GM19351 (cell line): ENCODE data around the gene PUM2.
"Not testable (repeated sequence)": the region's sequence is repeated elsewhere in the genome, so short reads cannot be mapped to it uniquely, and the experiment has no call there.

Source experiments
- ATAC-seq: cut with Tn5 transposase; IDR thresholded peaks from one replicate; pipeline ENCODE4 v1.9.1; 2021; ENCODE audit warnings: mild to moderate bottlenecking, moderate library complexity; ENCODE audit not compliant: unreplicated experiment

Gene PUM2

DNA sequence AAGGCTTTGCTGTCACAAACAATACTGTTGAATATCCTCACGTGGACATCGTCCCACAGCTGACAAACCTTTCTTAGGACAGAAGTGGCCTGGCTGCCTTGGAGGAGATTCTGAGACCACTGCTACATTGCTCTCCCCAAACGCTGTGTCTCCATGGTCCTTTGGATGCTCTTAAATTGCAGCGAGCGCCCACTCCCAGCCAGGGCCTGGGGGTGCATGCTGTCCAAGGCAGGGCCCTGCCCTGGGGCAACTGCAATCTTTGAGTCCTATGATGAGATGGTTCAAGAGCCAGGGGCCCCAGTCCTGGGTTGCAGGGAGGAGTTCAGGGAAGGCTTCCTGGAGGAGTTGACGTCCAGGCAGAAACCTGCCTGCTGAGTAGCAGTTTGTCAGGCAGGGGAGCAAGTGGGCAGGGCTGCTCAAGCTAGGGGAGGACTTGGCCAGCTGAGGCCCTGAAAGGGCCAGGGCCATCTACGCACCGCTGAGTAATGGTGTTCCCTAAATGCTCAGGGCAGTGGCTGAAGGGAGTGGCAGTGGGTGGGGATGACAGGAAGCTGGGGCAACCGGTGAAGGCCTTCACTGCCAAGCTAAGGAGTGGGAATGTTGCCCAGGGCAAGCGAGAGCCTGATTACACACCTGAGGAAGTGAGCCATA lies 114.9 kb downstream of the PUM2 start:
- ATAC-seq: no peak

DNA sequence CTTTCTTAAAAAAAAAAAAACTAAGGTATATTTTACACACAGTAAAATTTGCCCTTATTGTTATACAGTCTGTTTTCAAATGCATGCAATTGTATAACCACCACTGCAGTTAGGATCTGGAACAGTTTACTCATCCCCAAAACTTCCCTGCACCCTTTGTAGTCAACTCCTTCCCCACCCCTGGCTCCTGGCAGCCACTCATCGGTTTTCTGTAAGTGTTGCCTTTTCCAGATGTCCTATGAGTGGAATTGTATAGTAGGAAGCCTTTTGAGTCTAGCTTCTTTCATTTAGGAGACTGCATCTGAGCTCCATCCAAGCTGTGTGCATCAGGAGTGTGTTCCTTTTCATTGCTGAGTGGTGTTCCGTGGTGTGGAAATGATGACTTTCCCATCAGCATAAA lies 116.0 kb downstream of the PUM2 start:
- ATAC-seq: not testable (repeated sequence)

DNA sequence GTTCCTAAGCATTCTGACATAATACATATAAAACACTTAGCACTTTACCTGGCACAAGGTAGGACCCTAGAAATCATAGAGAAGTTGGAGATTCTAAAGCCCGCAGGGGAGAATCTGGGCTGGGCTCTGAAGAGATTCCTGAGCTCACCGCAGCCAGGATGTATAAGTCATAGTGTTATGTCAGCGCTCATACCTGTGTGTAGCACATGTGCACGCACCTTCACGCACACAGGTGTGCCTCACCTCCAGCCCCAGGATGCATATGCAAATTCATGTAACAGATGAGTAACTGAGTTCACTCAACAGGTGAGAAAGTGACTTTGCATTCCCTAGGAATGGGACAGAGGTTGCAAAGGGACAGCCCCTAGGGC lies 117.8 kb downstream of the PUM2 start:
- ATAC-seq: no peak

DNA sequence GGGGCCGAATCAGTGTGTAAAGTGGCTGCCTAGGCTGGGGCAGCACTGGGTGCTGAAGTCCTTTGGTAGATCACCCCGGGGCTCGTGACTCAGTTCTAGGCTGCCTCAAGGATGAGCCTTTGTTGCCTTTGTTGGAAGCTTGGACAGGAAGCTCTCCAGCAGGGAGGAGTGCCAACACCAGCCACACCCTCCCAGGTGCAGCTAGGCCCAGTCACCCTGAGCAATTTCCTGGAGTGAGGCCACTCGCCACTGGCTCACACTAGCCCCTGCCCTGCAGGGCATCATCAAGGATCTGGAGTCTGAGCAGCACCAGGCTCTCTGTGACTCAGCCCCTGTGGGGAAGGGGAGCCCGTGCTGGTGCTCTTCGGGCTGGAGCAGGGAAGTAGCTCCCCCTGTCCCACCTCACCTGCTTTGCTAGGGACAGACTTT lies 119.0 kb downstream of the PUM2 start:
- no peak for ATAC-seq

DNA sequence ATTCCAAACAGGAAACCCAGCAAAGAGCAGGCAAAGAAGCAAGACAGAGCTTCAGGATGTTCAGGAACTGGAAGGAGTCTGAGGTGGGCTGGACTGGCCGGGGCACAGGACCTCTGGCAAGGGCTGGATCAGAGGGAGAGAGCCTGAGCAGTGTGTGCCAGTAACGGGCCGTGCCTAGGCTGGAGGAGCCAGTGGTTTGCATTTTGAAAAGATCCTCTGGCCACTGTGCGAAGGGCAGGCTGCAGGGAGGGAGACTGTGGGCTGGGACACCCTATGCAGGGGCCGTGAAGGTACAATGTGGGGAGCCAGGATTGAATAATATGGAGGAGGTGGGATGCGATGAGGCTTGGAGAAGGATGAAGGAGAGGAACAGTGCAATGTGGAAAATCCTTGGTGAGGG lies 119.5 kb downstream of the PUM2 start:
- no peak for ATAC-seq

DNA sequence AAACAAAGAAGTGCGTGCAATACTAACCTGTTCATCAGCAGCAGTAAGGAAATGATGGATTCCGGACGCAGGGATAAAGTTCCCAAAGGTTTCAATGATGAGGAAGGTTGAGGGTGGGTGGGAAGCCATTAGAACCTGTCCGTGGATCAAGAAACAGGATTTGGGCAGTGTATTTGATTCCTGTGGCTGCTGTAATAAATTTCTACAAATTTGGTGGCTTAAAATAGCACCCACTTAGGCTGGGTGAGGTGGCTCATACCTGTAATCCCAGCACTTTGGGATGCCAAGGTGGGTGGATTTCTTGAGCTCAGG lies 120.6 kb downstream of the PUM2 start:
- ATAC-seq: no peak

DNA sequence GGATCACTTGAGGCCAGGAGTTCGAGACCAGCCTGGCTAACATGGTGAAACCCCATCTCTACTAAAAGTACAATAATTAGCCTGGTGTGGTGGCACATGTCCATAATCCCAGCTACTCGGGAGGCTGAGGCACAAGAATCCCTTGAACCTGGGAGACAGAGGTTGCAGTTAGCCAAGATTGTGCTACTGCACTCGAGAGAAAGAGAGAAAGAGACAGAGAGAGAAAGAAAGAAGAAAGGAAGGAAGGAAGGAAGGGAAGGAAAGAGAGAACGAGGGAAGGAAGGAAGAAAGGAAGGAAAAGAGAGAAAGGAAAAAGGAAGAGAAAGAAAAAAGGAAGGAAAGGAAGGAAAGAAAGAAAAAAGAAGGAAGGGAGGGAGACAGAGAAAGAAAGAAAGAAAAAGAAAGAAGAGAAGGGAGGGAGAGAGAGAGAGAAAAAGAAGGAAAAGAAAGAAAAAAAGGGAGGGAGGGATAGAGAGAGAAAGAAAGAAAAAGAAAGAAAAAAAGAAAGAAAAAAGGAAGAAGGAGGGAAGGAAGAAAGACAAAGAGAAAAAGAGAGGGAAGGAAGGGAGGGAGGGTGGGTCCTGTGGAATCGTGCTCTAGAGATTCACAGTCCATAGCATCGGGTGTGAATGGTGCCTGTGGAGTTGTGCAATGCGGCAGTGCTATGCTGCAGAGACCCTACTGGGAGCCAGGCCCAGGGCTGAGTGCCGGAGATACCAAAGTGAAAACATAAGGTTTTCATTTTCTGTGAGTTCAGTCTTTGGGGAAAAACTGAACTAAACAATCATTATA lies 121.1 kb downstream of the PUM2 start:
- ATAC-seq: no peak

DNA sequence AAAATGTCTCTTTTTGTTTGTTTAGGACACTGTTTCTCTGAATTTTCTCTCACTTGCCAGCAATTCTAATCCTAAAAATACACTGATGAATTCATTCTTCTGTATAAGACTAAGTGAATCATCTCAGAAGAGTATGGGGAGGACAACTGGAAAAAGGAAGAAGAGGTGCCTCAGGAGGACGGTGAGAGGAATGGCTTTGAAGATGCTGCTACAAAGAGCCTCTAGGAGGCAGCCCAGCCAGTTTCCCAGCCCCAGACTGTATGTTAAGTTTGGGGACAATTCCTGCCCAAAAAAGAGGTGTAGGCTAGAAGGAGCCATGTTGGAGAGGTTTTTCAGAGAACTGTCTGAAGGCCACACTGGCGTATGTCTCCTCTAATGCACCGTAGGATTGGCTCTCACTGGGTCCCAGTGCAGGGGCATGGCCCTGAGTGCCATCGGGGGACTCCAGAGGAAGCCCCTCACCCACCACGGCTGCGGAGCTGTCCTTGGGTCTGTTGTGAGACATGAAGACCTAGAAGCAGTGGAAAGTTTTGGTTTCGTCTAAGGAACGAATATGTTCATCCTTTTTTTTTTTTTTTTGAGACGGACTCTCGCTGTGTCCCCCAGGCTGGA lies 122.6 kb downstream of the PUM2 start:
- ATAC-seq: no peak

DNA sequence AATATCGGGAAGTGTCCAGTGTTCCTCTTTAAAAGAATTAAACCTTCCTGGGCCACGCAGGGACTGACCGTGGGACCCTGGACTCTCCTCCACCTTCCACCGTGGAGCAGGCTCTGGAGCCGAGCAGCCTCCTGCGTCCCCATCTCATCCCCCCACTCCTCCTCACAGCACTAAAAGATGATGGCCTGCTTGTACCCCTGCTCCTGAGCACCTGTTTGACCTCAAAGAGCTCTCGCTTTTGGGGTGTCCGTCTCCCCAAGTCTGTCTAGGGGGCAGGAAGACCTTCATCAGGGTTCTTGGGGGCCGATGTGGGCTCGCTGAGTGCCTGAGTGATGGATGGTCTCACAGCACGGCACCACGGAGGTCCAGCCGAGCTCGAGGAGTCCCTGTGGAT lies 124.5 kb downstream of the PUM2 start:
- ATAC-seq: no peak

DNA sequence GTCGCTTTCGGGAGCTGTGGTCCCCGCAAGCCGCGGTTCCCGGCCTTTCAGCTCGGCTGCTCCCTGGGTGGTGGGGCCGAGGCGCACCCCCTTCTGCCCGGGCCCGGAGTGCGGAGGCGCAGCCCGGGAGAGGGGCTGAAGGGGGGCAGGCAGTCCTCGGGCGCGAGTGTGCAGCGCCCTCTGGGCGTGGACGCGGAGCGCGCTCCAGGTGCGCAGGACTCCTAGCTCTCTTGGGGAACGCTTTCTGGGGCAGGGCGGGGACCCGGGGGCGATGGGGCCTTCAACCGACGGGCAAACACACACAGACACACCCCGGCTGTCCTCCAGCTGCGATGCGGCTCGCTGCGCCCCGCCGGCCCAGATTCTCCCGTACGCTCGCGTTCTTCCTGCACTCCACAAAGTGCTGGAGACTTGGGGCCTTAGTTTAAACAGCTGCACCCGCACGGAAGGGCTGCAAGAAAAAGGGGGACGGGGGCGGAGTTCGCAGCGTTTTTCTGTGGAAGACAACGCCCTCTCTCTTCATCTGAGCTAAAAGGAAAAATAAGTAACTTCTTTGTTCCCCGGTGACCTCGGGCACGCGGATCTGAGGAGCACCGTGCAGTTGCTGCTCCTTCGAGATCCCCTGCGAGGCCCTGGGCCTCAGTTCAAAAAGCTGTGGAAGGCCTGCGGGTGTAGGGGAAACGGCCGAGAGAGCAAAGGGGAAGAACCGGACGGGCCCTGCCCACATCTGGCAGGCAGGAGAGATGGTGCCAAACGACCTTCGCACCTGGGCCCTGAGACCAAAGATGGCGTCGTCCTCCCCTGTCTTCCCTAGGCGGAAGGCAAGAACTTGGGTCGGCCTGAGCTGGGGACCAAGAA lies 125.1 kb downstream of the PUM2 start:
- ATAC-seq: peak; percentile 66

DNA sequence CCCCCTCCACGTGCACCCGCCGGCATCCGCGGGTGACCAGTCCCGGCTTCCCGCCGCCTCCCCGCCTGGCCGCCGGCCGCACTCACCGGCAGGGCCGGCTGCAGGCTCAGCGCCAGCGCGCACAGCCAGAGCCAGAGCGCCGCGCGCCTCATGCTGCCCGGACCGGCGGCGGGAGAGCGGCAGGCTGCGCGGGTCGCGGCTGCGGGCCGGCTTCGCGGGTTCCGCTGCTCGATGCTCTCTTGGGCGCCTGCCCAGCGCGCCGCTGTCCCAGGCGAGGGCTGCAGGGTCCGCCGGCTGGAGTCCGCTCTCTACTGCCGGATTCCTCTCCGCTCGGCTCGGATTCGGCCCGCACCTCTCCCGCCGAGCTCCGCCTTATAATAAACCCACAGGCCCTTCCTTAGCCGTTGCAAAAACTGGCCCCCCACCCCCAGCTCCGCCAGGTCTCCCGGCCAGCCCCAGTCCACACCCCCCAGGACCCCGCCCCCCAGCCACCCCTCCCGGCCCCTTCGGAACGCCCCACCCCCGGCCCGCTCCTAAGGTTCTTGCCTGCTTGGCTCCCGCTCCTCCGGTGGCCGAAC lies 125.8 kb downstream of the PUM2 start, which contains the start of gene SDC1:
Gene SDC1 (minus strand): TSS at position 415 of the 578 bp plus-strand sequence. CDS start 263 bp downstream, at position 152.
- ATAC-seq: peak; percentile 19

DNA sequence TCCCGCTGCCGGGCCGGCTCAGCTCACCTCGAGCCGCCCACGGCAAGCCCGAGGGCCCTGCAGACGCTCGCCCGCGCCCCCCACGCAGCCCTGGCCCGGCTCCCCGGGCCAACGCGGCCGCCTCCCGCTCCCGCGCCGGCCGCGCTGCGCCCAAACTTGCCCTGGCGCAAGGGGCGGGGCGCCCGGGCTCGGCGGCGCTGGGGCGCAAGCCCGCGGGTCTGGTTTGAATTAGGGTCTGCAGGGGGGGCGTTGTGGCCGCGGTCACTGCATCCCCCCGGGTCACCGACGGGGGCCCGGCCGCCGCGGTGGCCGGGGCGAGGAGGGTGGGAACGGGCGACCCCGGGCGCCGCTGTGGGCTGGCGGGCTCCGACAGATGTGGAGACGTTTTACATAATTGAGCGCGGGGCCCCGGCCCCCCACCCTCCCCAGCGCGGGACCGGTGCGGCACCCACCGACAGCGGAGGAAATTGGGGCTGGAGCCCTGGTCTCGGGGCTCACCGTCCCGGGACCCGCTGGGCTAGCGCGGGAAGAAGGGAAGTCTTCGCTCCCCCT lies 126.4 kb downstream of the PUM2 start:
- ATAC-seq: peak; percentile 28

DNA sequence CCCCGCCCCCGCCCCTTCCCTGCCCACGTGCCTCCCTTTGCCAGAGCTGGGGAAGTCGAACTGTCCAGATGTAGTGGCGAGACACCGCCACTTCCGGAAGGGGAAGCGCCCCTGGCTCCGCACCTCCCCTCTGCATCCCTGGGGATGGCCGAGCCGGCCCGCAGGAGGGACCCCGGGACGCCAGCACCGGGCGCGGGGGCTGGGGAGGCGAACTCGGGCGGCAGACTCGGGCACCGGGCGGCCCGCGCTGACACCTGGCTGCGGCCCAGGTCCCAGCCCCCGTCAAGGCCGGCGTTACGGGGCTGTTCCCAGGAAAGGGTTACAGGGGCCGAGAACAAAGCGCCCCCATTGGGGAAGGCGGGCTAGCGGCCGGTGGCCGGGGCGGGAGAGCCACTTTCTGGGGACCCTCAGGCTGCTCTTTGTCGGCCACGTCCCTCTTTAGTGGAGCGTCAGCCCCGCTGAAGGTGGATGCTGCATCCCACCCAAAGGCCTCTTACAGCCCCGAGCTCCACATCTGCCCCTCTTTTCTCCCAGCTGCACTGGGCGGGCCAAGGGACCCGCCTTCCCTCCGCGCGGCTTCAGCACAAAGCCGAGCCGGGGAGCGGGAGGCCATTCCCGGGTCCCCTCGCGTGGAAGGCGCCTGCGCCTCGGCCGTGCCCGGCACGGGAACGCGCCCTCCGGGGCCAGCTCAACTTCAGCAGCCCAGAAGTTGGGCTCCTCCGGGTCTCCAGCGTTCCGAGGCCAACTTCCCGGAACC lies 127.1 kb downstream of the PUM2 start:
- peak; percentile 22 for ATAC-seq

DNA sequence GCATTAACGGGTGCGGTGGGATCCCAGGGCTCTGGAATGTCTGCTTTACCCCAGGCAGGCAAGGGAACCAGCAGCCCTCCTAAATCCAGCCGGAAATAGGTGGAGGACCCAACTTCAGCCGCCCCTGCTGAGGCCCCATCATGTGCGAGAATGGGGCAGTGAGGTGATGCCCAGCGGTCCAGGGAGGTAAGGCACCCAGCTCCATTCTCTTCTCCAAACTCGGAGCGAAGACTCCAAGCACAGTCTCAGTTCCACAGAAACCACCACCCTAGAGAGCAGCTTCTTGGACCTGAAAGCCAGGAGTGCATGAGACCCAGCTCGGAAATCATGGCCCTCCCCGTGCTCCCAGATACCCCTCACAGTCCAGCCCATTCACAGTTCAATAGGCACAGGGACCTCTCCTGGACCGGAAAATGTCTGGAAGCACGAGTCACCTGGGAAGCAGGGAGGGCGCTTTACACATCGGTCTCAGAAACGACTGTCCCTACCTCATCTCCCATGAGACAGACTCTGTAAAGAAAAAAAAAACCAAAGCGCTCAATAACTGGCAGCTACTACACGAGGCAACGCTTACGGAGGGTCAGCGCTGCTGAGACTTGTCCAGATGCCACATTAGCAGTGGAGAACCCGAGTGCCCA lies 127.8 kb downstream of the PUM2 start:
- no peak for ATAC-seq

DNA sequence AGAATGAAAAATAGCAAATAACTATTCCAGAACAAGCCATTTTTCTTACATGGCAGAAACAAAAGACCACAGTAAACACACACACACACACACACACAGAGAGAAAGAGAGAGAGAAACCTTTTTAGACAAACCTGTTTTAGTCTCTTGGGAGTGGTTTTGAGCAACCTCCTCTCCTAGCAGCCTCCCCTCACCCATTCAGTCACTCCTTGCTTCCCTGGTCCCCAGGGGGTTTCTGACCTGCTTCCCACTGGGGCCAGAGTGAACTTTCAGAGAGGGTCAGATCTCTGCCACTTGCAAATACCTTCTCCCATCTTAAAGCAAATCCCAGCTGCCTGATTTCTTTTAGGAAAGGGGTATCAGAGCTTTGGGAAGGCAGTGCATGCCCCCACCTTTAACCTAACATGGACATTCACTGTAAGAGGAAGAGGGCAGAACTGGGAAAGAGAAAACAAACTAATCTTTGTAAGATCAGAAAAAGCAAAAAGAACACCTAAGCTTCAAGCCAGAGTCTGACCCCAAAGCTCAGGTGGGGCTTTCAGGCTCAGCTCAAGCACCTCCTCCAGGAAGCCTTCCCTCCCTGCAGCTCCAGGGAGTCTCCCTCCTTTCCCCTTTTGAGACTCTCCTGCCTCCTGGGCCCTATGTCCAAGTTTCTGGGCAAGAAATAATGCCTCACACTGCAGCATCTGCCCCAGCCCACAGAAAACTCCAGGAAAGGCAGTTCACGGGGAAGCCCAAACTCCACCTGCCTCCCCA lies 128.5 kb downstream of the PUM2 start:
- no peak for ATAC-seq

DNA sequence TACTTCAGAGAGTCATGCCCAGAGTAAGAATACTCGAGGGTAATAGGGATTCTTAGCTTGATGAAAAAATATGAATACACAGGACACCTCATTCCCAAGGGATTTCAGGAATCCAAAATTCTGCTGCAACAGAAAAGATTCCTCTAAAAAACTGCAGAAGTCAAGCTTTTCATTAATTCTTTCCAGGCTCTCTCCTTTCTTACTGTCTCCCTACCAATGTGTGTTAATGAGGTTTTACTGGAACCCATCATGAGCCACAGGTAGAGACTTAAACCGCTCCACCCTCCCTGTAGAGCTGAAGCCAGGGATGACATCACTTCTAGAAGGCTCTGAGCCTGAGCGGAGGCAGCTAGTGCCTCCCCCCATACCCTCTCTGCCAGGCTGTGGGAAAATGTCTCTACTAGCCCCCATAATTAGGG lies 129.1 kb downstream of the PUM2 start:
- ATAC-seq: no peak

DNA sequence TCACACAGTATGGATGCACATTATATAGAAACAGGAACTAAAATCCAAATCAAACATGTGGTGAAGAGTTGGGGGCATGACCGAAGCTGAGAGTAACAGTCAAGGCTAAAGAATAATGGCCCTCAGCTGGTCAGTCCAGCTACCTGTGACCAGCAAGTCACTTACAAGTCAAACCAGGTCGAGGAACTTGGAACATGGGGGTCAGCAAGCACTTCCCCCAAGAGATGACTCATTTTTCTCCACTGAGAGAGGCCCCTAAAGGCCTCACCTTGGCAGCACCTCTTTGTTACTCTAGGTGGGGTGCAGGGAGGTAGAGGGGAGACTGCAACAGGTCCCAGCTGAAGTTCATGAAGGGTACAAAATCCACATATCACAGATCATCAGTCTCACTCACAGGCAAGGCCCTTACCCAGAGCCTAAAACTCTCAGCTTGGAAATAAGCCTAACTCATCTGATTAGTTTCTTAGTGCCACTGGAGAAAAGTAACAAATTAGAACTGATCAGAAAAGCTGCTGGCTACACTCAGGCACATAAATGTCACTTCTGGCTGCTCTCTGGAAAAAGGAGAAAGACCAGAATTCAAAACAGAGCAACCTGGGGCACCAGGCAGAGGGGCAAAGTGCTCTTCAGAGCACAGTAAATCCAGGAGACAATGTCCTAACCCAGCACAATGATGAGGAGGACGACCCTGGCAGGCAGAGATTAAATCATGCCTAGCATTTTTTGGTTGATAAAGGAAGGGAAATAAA lies 129.7 kb downstream of the PUM2 start:
- no peak for ATAC-seq

DNA sequence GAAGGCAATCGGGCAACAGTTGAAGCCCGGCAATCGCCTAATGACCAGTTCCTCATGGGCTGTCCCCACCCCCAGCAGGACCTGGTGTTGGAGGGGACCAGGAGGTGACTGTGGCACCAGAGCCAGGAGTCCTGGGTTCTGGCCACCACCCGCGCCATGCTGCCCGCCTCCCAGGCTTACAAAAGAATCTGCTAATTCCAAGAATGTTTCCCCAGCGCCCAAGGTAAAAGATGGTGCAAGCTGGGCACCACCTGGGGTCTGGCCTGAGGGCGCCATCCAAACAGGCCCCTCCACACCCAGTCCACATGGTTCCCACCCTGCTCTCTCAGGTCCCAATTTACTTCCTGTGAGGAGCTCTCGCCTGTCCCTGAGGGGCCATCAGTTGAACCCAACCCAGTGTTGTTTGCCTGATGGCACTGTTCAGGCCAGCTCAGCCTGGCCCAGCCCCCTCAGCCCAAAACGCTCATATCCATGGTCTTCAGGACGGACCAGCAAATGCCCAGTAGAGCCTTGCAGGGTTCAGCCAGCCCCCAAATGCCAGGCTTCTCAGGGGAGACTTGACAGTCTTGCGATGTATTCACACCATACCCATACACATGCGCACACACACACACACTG lies 130.8 kb downstream of the PUM2 start:
- no peak for ATAC-seq
